Measurements from ENCODE around the gene CNMD. TPM values are rescaled to one million over a fixed set of nuclear protein-coding genes. Genes with fewer than 3 reads are reported as not detected.

The CNMD gene
- total RNA-seq, 1 donor from 2014 or later = 5.5 TPM

DNA sequence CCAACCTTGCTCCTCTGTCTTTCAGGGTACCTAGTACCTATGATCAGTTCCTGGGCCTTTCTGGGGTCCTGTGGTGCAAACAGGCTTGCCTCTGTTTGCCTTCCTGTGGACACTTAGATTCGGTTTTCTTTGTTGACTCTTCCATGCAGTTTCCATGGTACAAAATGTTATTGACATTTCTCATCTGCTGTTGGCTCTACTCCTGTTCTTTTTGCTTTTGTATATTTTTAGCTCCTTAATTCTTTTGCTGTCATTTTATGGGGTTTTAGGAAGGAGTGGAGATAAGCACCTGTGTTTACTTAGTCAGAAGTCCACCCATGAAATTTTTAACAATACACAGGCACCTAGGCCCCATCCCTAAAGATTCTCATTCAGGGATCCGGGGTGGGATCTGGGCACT lies 20.5 kb upstream of the CNMD start:
- H3K27me3 ChIP-seq = no peaks in the 10 kb centered on the region
- H3K36me3 ChIP-seq = no peaks in the 10 kb centered on the region
- H2AFZ ChIP-seq (replicated peaks) = no peak overlapping the region
- no peak overlapping the region for H3K4me2 ChIP-seq
- no peaks in the 10 kb centered on the region for H3K9me3 ChIP-seq (ENCODE audit: low read depth)
- H3K79me2 ChIP-seq (ENCODE audit: low read depth) = no peaks in the 10 kb centered on the region
- no peaks in the 10 kb centered on the region for H3K36me3 Mint-ChIP-seq
- H3F3A ChIP-seq (ENCODE audit: low read depth) = no peaks in the 10 kb centered on the region
- no peak overlapping the region for H3K4me3 ChIP-seq
- DNase-seq (ENCODE audit: low spot score) = no peak
- no peak for TF ChIP-seq EZH2 (IDR thresholded peaks at IDR 0.05)
- TF ChIP-seq, protein P1, sequence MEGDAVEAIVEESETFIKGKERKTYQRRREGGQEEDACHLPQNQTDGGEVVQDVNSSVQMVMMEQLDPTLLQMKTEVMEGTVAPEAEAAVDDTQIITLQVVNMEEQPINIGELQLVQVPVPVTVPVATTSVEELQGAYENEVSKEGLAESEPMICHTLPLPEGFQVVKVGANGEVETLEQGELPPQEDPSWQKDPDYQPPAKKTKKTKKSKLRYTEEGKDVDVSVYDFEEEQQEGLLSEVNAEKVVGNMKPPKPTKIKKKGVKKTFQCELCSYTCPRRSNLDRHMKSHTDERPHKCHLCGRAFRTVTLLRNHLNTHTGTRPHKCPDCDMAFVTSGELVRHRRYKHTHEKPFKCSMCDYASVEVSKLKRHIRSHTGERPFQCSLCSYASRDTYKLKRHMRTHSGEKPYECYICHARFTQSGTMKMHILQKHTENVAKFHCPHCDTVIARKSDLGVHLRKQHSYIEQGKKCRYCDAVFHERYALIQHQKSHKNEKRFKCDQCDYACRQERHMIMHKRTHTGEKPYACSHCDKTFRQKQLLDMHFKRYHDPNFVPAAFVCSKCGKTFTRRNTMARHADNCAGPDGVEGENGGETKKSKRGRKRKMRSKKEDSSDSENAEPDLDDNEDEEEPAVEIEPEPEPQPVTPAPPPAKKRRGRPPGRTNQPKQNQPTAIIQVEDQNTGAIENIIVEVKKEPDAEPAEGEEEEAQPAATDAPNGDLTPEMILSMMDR (IDR thresholded peaks at IDR 0.05) = no peak
- no peak for TF ChIP-seq EZH2phosphoT487 (IDR thresholded peaks at IDR 0.05)
- H3K4me1 ChIP-seq = no peaks in the 10 kb centered on the region
- no peaks in the 10 kb centered on the region for H4K20me1 ChIP-seq (ENCODE audit: low read depth)
- H3K27ac ChIP-seq = no peak overlapping the region
- no peak overlapping the region for H3K9ac ChIP-seq
- H3K27me3 Mint-ChIP-seq (ENCODE audit: insufficient read depth, low read depth) = no peaks in the 10 kb centered on the region
- H3K4me1 Mint-ChIP-seq = no peaks in the 10 kb centered on the region
- no peak overlapping the region for H3K27ac Mint-ChIP-seq
- H3K4me3 Mint-ChIP-seq = no peak overlapping the region
- H3K9me3 Mint-ChIP-seq = no peaks in the 10 kb centered on the region

DNA sequence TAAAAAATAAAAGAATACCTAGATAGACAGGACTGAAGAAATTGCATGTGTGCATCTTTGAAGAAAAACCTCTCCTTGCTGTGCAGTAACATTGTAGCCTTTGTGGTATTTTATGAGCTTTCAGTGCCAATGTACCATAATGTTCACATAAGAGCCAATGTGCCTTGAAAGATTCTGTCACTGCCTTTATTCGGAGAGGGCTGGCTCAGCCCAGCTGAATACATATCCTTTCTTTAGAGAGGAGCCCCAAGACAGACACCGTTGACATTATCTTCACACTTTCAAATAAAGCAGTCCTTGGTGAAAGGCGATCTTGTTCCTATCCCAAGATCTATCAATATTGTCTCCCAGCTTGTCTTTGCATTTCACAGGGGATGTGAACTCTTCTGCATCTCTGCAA lies 18.5 kb upstream of the CNMD start:
- Mint-ChIP-seq H3K27me3 (ENCODE audit: insufficient read depth, low read depth) (no peaks in the 10 kb centered on the region), H3K27ac (no peak overlapping the region), H3K4me3 (no peak overlapping the region), H3K4me1 (no peaks in the 10 kb centered on the region), H3K9me3 (no peaks in the 10 kb centered on the region), H3K36me3 (no peaks in the 10 kb centered on the region)
- no peaks in the 10 kb centered on the region for H3K27me3 ChIP-seq
- H3K4me3 ChIP-seq = no peak overlapping the region
- H3K4me1 ChIP-seq = no peaks in the 10 kb centered on the region
- H3F3A ChIP-seq (ENCODE audit: low read depth) = no peaks in the 10 kb centered on the region
- no peak overlapping the region for H2AFZ ChIP-seq (replicated peaks)
- H3K9ac ChIP-seq = no peak overlapping the region
- H3K36me3 ChIP-seq = no peaks in the 10 kb centered on the region
- no peaks in the 10 kb centered on the region for H3K79me2 ChIP-seq (ENCODE audit: low read depth)
- H4K20me1 ChIP-seq (ENCODE audit: low read depth) = no peaks in the 10 kb centered on the region
- no peak for DNase-seq (ENCODE audit: low spot score)
- H3K4me2 ChIP-seq = no peak overlapping the region
- no peak for TF ChIP-seq EZH2phosphoT487 (IDR thresholded peaks at IDR 0.05)
- TF ChIP-seq, protein P1 (IDR thresholded peaks at IDR 0.05) = no peak
- TF ChIP-seq EZH2 (IDR thresholded peaks at IDR 0.05) = no peak
- H3K27ac ChIP-seq = no peak overlapping the region
- H3K9me3 ChIP-seq (ENCODE audit: low read depth) = no peaks in the 10 kb centered on the region

GRCh38 chr13:52751196-52751595 lies 11.6 kb upstream of the CNMD start:
- H3K4me1 Mint-ChIP-seq = no peaks in the 10 kb centered on the region
- Histone ChIP-seq H3K27me3 (no peaks in the 10 kb centered on the region), H3K4me1 (peaks cover 7% of the 10 kb centered on the region), H3F3A (ENCODE audit: low read depth) (no peaks in the 10 kb centered on the region), H3K27ac (no peak overlapping the region), H4K20me1 (ENCODE audit: low read depth) (no peaks in the 10 kb centered on the region), H3K36me3 (no peaks in the 10 kb centered on the region), H3K9me3 (ENCODE audit: low read depth) (no peaks in the 10 kb centered on the region), H3K4me3 (no peak overlapping the region), H3K4me2 (no peak overlapping the region), H3K79me2 (ENCODE audit: low read depth) (no peaks in the 10 kb centered on the region), H2AFZ (replicated peaks) (no peak overlapping the region), H3K9ac (no peak overlapping the region)
- H3K4me3 Mint-ChIP-seq = no peak overlapping the region
- no peak overlapping the region for H3K27ac Mint-ChIP-seq
- no peak for DNase-seq (ENCODE audit: low spot score)
- H3K27me3 Mint-ChIP-seq (ENCODE audit: insufficient read depth, low read depth) = no peaks in the 10 kb centered on the region
- TF ChIP-seq, protein P1 (IDR thresholded peaks at IDR 0.05) = no peak
- no peak for TF ChIP-seq EZH2phosphoT487 (IDR thresholded peaks at IDR 0.05)
- TF ChIP-seq EZH2 (IDR thresholded peaks at IDR 0.05) = no peak
- H3K36me3 Mint-ChIP-seq = no peaks in the 10 kb centered on the region
- no peaks in the 10 kb centered on the region for H3K9me3 Mint-ChIP-seq
